Osteoblast (primary cell): ENCODE measurements around the gene KLK15. TPM values are rescaled to one million over a fixed set of nuclear protein-coding genes. Genes with fewer than 3 reads are reported as not detected.
A peak's percentile ranks its signal among the peaks of the same experiment; 100 is the strongest.

Experiments
- DNase-seq: peaks from one replicate; pipeline ENCODE4 v3.0.0; 2011; ENCODE audit warnings: low spot score, mixed read lengths; ENCODE audit not compliant: insufficient read length; ENCODE audit errors: missing footprints
- H2AFZ ChIP-seq: 2 replicates; pipeline ENCODE4 v1.6.0; 2011; ENCODE audit warnings: mild to moderate bottlenecking, low read length
- H3K27ac ChIP-seq: 2 replicates; pipeline ENCODE4 v1.5.1; 2011; ENCODE audit warnings: mild to moderate bottlenecking, low read depth, low read length, moderate library complexity
- H3K27me3 ChIP-seq: 2 replicates; pipeline ENCODE4 v1.6.0; 2012; ENCODE audit warnings: mild to moderate bottlenecking, control low read depth, inconsistent platforms, low read length, moderate library complexity; ENCODE audit not compliant: insufficient read depth
- H3K36me3 ChIP-seq: 2 replicates; pipeline ENCODE4 v1.5.1; 2011; ENCODE audit warnings: mild to moderate bottlenecking, low read length, control low read depth, moderate library complexity; ENCODE audit not compliant: insufficient read depth
- H3K4me1 ChIP-seq: 2 replicates; pipeline ENCODE4 v1.5.1; 2011; ENCODE audit warnings: mild to moderate bottlenecking, low read length, control low read depth, moderate library complexity; ENCODE audit not compliant: insufficient read depth
- H3K4me2 ChIP-seq: 2 replicates; pipeline ENCODE4 v1.6.0; 2011; ENCODE audit warnings: mild to moderate bottlenecking, low read length; ENCODE audit not compliant: insufficient read depth
- H3K4me3 ChIP-seq: fragments of 200-600 bp; sonication (generic); 3 replicates; pipeline ENCODE4 v1.5.1; 2012; ENCODE audit warnings: mild to moderate bottlenecking, low read length, inconsistent platforms; ENCODE audit not compliant: insufficient read depth
- H3K79me2 ChIP-seq: 2 replicates; pipeline ENCODE4 v1.6.0; 2012; ENCODE audit warnings: mild to moderate bottlenecking, low read length, control low read depth, inconsistent platforms; ENCODE audit not compliant: insufficient read depth
- H3K9me3 ChIP-seq: 2 replicates; pipeline ENCODE4 v1.5.1; 2011; ENCODE audit warnings: low read depth, low read length, control low read depth
- H4K20me1 ChIP-seq: 2 replicates; pipeline ENCODE4 v1.6.0; 2012; ENCODE audit warnings: mild to moderate bottlenecking, low read length, control low read depth; ENCODE audit not compliant: insufficient read depth
- CTCF ChIP-seq: IDR thresholded peaks from 2 replicates; pipeline ENCODE4 v1.5.1; 2011; ENCODE audit warnings: mild to moderate bottlenecking, low read depth, low read length, moderate library complexity; ENCODE audit errors: extremely low read depth
- small RNA-seq: library from RNA; depleted of rRNA; stranded (forward); fragments of <200 nt; gene quantifications from one replicate; pipeline ENCODE3, GENCODE V24; 2012
- total RNA-seq: library from RNA; depleted of rRNA; stranded (reverse); fragments of >200 nt; gene quantifications from 2 replicates; pipeline ENCODE4 v1.2.3, GENCODE V29; 2012

Gene KLK15
- total RNA-seq, 1 donor = not detected

- H2AFZ ChIP-seq = no peak overlapping the region
- peaks cover 9% of the 10 kb centered on the region for H3K4me1 ChIP-seq
- peak; percentile 42 for DNase-seq
- no peak overlapping the region for H3K4me2 ChIP-seq
- H3K9me3 ChIP-seq = no peaks in the 10 kb centered on the region
- H3K27ac ChIP-seq = no peak overlapping the region
- peaks cover 48% of the 10 kb centered on the region for H3K27me3 ChIP-seq
- TF ChIP-seq CTCF = no peak
- H3K4me3 ChIP-seq = no peak overlapping the region
- no peaks in the 10 kb centered on the region for H3K79me2 ChIP-seq
- H3K36me3 ChIP-seq = no peaks in the 10 kb centered on the region
- no peaks in the 10 kb centered on the region for H4K20me1 ChIP-seq
Observed at GRCh38 chr19:50778906-50779430, 54.4 kb downstream of the KLK15 start.

- TF ChIP-seq CTCF = no peak
- Histone ChIP-seq H2AFZ (no peak overlapping the region), H3K27me3 (peaks cover 48% of the 10 kb centered on the region), H3K79me2 (no peaks in the 10 kb centered on the region), H4K20me1 (no peaks in the 10 kb centered on the region), H3K27ac (no peak overlapping the region), H3K4me3 (no peak overlapping the region), H3K4me2 (peak overlapping the region; percentile 11), H3K36me3 (no peaks in the 10 kb centered on the region), H3K9me3 (no peaks in the 10 kb centered on the region), H3K4me1 (peaks cover 9% of the 10 kb centered on the region)
- DNase-seq = peak; percentile 74
Observed at GRCh38 chr19:50777830-50778303, 55.5 kb downstream of the KLK15 start.

GRCh38 chr19:50777261-50777660 lies 56.1 kb downstream of the KLK15 start:
- peak; percentile 73 for DNase-seq
- no peak for TF ChIP-seq CTCF
- Histone ChIP-seq H3K4me2 (no peak overlapping the region), H3K4me1 (peaks cover 9% of the 10 kb centered on the region), H3K36me3 (no peaks in the 10 kb centered on the region), H3K9me3 (no peaks in the 10 kb centered on the region), H3K27ac (no peak overlapping the region), H3K79me2 (no peaks in the 10 kb centered on the region), H3K4me3 (no peak overlapping the region), H4K20me1 (no peaks in the 10 kb centered on the region), H3K27me3 (peaks cover 47% of the 10 kb centered on the region), H2AFZ (no peak overlapping the region)

GRCh38 chr19:50776131-50776530 lies 57.2 kb downstream of the KLK15 start:
- H4K20me1 ChIP-seq = no peaks in the 10 kb centered on the region
- peaks cover 7% of the 10 kb centered on the region for H3K4me1 ChIP-seq
- no peak for TF ChIP-seq CTCF
- H3K27ac ChIP-seq = no peak overlapping the region
- H3K4me2 ChIP-seq = no peak overlapping the region
- H3K36me3 ChIP-seq = no peaks in the 10 kb centered on the region
- H3K9me3 ChIP-seq = no peaks in the 10 kb centered on the region
- H3K79me2 ChIP-seq = no peaks in the 10 kb centered on the region
- H2AFZ ChIP-seq = no peak overlapping the region
- no peak overlapping the region for H3K4me3 ChIP-seq
- DNase-seq = no peak
- peaks cover 39% of the 10 kb centered on the region for H3K27me3 ChIP-seq

Small RNAs within 50 kb of the gene (small RNA-seq; reads per million reads assigned to genes)
- 73.5 reads per million, percentile 97 among the genes with 10 or more reads in this experiment for gene SNORD88A
- not detected for gene SNORD88B
- gene SNORD88C = not detected

Other genes starting within 250 kb of the KLK15 start
- 0.36 TPM in 1 of 2 replicates, not detected in the other for gene SYT3, start 193.7 kb downstream of the KLK15 start, total RNA-seq
- gene C19orf81, start 184.1 kb downstream of the KLK15 start, total RNA-seq = not detected in 2 replicates
- 0.88 and 1.1 TPM in 2 replicates for gene SHANK1, start 113.8 kb downstream of the KLK15 start, total RNA-seq
- gene CLEC11A, start 110.2 kb downstream of the KLK15 start, total RNA-seq = 19.7 and 23.5 TPM in 2 replicates
- not detected in 2 replicates for gene GPR32, start 63.1 kb downstream of the KLK15 start, total RNA-seq
- gene ACP4, start 43.2 kb downstream of the KLK15 start, total RNA-seq = not detected in 2 replicates
- not detected in 2 replicates for gene KLK1, start 9.8 kb downstream of the KLK15 start, total RNA-seq
- not detected in 2 replicates for gene KLK3, start 21.3 kb upstream of the KLK15 start, total RNA-seq
- not detected in 2 replicates for gene KLK2, start 39.9 kb upstream of the KLK15 start, total RNA-seq
- 0.29 TPM in 1 of 2 replicates, not detected in the other for gene KLK4, start 77.8 kb upstream of the KLK15 start, total RNA-seq
- gene KLK5, start 119.5 kb upstream of the KLK15 start, total RNA-seq = not detected in 2 replicates
- gene KLK6, start 136.0 kb upstream of the KLK15 start, total RNA-seq = not detected in 2 replicates
- not detected in 2 replicates for gene KLK7, start 150.3 kb upstream of the KLK15 start, total RNA-seq
- gene KLK8, start 168.0 kb upstream of the KLK15 start, total RNA-seq = not detected in 2 replicates
- gene KLK10, start 186.1 kb upstream of the KLK15 start, total RNA-seq = not detected in 2 replicates
- gene KLK11, start 193.0 kb upstream of the KLK15 start, total RNA-seq = not detected in 2 replicates
- gene KLK12, start 201.4 kb upstream of the KLK15 start, total RNA-seq = not detected in 2 replicates
- gene KLK13, start 231.5 kb upstream of the KLK15 start, total RNA-seq = not detected in 2 replicates
- gene KLK14, start 249.3 kb upstream of the KLK15 start, total RNA-seq = not detected in 2 replicates